NCI-H2029 treated with DMSO at 0.1 percent for 48 hours (cell line): ENCODE measurements around the gene SPAG6.
A peak's percentile ranks its signal among the peaks of the same experiment; 100 is the strongest.

Experiments
- DNase-seq: peaks from one replicate; lab custom pipeline; 2025; lab: John Stamatoyannopoulos, UW

SPAG6 gene

GRCh38 chr10:22460101-22460500, 114.8 kb downstream of the SPAG6 start:
- no peak for DNase-seq

- DNase-seq = no peak
These were observed 115.5 kb downstream of the SPAG6 start for GRCh38 chr10:22460531-22461403.

- DNase-seq = no peak
These were observed 116.6 kb downstream of the SPAG6 start for GRCh38 chr10:22461891-22462290.

GRCh38 chr10:22463255-22463654, 118.0 kb downstream of the SPAG6 start:
- DNase-seq = no peak

GRCh38 chr10:22464966-22465629, 119.8 kb downstream of the SPAG6 start:
- no peak for DNase-seq

GRCh38 chr10:22466763-22467334, 121.6 kb downstream of the SPAG6 start:
- DNase-seq = peak; percentile 27
